ENCODE results near the gene S100PBP.
A peak's percentile ranks its signal among the peaks of the same experiment; 100 is the strongest.

S100PBP gene

GRCh38 chr1:32896451-32896850 is 79.0 kb downstream of the S100PBP start:
- DNase-seq (ENCODE audit: low read depth), result no peak
- no peak overlapping the region for H3K4me3 ChIP-seq (ENCODE audit: control insufficient read depth, low read depth, low read length)
- TF ChIP-seq CTCF (conservative IDR thresholded peaks at IDR 0.05; ENCODE audit: control insufficient read depth, insufficient read depth, low read depth, low read length), result no peak

GRCh38 chr1:32897082-32898049 is 79.9 kb downstream of the S100PBP start:
- DNase-seq (ENCODE audit: low read depth), result no peak
- no peak for TF ChIP-seq CTCF (conservative IDR thresholded peaks at IDR 0.05; ENCODE audit: control insufficient read depth, insufficient read depth, low read depth, low read length)

GRCh38 chr1:32898056-32898455 is 80.6 kb downstream of the S100PBP start:
- no peak overlapping the region for H3K4me3 ChIP-seq (ENCODE audit: control insufficient read depth, low read depth, low read length)
- no peak for DNase-seq (ENCODE audit: low read depth)

More at GRCh38 chr1:32897082-32898049, 79.9 kb downstream of the S100PBP start:
- H3K4me3 ChIP-seq (ENCODE audit: control insufficient read depth, low read depth, low read length), result no peak overlapping the region

GRCh38 chr1:32898958-32899357 is 81.5 kb downstream of the S100PBP start:
- no peak for TF ChIP-seq CTCF (conservative IDR thresholded peaks at IDR 0.05; ENCODE audit: control insufficient read depth, insufficient read depth, low read depth, low read length)
- DNase-seq (ENCODE audit: low read depth), result no peak
- no peak overlapping the region for H3K4me3 ChIP-seq (ENCODE audit: control insufficient read depth, low read depth, low read length)

More at GRCh38 chr1:32898056-32898455, 80.6 kb downstream of the S100PBP start:
- TF ChIP-seq CTCF (conservative IDR thresholded peaks at IDR 0.05; ENCODE audit: control insufficient read depth, insufficient read depth, low read depth, low read length), result no peak

GRCh38 chr1:32899586-32900296 is 82.3 kb downstream of the S100PBP start:
- no peak overlapping the region for H3K4me3 ChIP-seq (ENCODE audit: control insufficient read depth, low read depth, low read length)
- no peak for DNase-seq (ENCODE audit: low read depth)
- no peak for TF ChIP-seq CTCF (conservative IDR thresholded peaks at IDR 0.05; ENCODE audit: control insufficient read depth, insufficient read depth, low read depth, low read length)

GRCh38 chr1:32900371-32900955 is 83.0 kb downstream of the S100PBP start:
- TF ChIP-seq CTCF (conservative IDR thresholded peaks at IDR 0.05; ENCODE audit: control insufficient read depth, insufficient read depth, low read depth, low read length), result no peak
- DNase-seq (ENCODE audit: low read depth), result no peak
- peak overlapping the region; percentile 65 for H3K4me3 ChIP-seq (ENCODE audit: control insufficient read depth, low read depth, low read length)
